SK-N-SH (cell line): ENCODE results near the gene KCNQ5.

Experiments used
- CHD2 ChIP-seq: fragments of 150-350 bp; IDR thresholded peaks from 2 replicates; pipeline ENCODE4 v1.6.1; 2018; ENCODE audit warnings: low read length; ENCODE audit not compliant: partially characterized antibody
- EP300 ChIP-seq, 2 experiments: IDR thresholded peaks; 2 replicates each; pipeline versions ENCODE4 v1.4.0 to v1.6.1; 2012; ENCODE audit warnings: borderline replicate concordance in 1 of 2, low read depth in 1 of 2, low read length in 1 of 2
- GABPA ChIP-seq: IDR thresholded peaks from 2 replicates; pipeline ENCODE4 v1.4.0; 2012; ENCODE audit warnings: low read depth, mild to moderate bottlenecking
- RAD21 ChIP-seq: IDR thresholded peaks from 2 replicates; pipeline ENCODE4 v1.6.1; 2012; ENCODE audit warnings: mild to moderate bottlenecking, low read length
- RXRA ChIP-seq: IDR thresholded peaks from 2 replicates; pipeline ENCODE4 v1.4.0; 2012; ENCODE audit warnings: low read depth, mild to moderate bottlenecking, borderline replicate concordance
- SIN3A ChIP-seq: IDR thresholded peaks from 2 replicates; pipeline ENCODE4 v1.6.1; 2012; ENCODE audit warnings: low read depth, mild to moderate bottlenecking, low read length, moderate library complexity, borderline replicate concordance
- SMC3 ChIP-seq: IDR thresholded peaks from 2 replicates; pipeline ENCODE4 v1.6.1; 2012; ENCODE audit warnings: low read depth, low read length, improper control_type of control experiment
- TAF1 ChIP-seq: IDR thresholded peaks from 2 replicates; pipeline ENCODE4 v1.6.1; 2012; ENCODE audit warnings: low read depth, mild to moderate bottlenecking, low read length, moderate library complexity, borderline replicate concordance
- YY1 ChIP-seq: IDR thresholded peaks from 2 replicates; pipeline ENCODE4 v1.4.0; 2012; ENCODE audit warnings: low read depth, mild to moderate bottlenecking
- TF ChIP-seq, protein P1 (sequence below): fragments of 200-600 bp; sonication (generic); IDR thresholded peaks from 2 replicates; pipeline ENCODE4 v1.6.1; 2017; ENCODE audit warnings: antibody characterized with exemption, mild to moderate bottlenecking, moderate library complexity
- TF ChIP-seq, protein P2 (sequence below): fragments of 150-350 bp; IDR thresholded peaks from 2 replicates; pipeline ENCODE4 v1.6.1; 2017; ENCODE audit warnings: antibody characterized with exemption, low read length, low read depth, borderline replicate concordance

DNA sequence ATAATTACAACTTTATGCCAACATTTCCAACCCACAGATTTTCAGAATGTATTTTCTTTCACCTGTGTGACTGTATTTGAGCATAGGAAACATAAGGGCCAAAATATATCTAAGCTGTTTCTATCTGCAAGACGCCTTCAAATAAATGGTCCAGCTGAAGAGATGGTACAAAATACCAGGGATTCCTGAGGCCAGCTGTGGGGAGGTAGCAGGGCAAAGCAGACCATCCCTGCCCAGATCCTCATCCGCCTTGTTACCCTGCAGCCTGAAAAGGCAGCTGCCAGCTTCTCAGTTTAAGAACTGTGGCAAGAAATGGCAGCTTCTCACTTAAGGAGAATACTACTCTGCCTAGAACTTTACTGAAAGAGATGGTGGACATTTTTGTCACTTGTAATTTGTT is 460.1 kb downstream of the KCNQ5 start:
- TF ChIP-seq, protein P1, sequence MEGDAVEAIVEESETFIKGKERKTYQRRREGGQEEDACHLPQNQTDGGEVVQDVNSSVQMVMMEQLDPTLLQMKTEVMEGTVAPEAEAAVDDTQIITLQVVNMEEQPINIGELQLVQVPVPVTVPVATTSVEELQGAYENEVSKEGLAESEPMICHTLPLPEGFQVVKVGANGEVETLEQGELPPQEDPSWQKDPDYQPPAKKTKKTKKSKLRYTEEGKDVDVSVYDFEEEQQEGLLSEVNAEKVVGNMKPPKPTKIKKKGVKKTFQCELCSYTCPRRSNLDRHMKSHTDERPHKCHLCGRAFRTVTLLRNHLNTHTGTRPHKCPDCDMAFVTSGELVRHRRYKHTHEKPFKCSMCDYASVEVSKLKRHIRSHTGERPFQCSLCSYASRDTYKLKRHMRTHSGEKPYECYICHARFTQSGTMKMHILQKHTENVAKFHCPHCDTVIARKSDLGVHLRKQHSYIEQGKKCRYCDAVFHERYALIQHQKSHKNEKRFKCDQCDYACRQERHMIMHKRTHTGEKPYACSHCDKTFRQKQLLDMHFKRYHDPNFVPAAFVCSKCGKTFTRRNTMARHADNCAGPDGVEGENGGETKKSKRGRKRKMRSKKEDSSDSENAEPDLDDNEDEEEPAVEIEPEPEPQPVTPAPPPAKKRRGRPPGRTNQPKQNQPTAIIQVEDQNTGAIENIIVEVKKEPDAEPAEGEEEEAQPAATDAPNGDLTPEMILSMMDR = no peak
- TF ChIP-seq YY1 (no peak), RAD21 (no peak), TAF1 (no peak), RXRA (no peak), CHD2 (no peak), SMC3 (no peak), GABPA (no peak), EP300 (IDR thresholded peaks at IDR 0.05; ENCODE audit: borderline replicate concordance in 1 of 2, low read depth in 1 of 2, low read length in 1 of 2) (no peak), SIN3A (no peak)
- TF ChIP-seq, protein P2, sequence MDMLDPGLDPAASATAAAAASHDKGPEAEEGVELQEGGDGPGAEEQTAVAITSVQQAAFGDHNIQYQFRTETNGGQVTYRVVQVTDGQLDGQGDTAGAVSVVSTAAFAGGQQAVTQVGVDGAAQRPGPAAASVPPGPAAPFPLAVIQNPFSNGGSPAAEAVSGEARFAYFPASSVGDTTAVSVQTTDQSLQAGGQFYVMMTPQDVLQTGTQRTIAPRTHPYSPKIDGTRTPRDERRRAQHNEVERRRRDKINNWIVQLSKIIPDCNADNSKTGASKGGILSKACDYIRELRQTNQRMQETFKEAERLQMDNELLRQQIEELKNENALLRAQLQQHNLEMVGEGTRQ = no peak
